Kidney epithelial cell (primary cell): ENCODE data around the gene MAD1L1. TPM values are rescaled to one million over a fixed set of nuclear protein-coding genes. Genes with fewer than 3 reads are reported as not detected.

Source experiments
- DNase-seq: peaks from one replicate; pipeline ENCODE4 v3.0.0-alpha.2; 2010; ENCODE audit warnings: low read depth
- H3K27me3 ChIP-seq: 2 replicates; pipeline ENCODE4 v1.6.0; 2011; ENCODE audit warnings: low read length; ENCODE audit not compliant: control insufficient read depth, insufficient read depth
- H3K36me3 ChIP-seq: 2 replicates; pipeline ENCODE4 v1.5.1; 2011; ENCODE audit warnings: low read length; ENCODE audit not compliant: control insufficient read depth, insufficient read depth
- H3K4me3 ChIP-seq: 2 replicates; pipeline ENCODE4 v1.5.1; 2011; ENCODE audit warnings: low read depth, mild to moderate bottlenecking, control low read depth, low read length
- total RNA-seq: library from RNA; depleted of rRNA; stranded (reverse); fragments of >200 nt; gene quantifications from 2 replicates; pipeline ENCODE4 v1.2.3, GENCODE V29; 2015
- TF ChIP-seq, protein P1 (sequence below): IDR thresholded peaks from 2 replicates; pipeline ENCODE4 v1.5.1; 2011; ENCODE audit warnings: mild to moderate bottlenecking, moderate library complexity, low read length, control low read depth, inconsistent platforms; ENCODE audit not compliant: insufficient read depth, poor library complexity, severe bottlenecking

Gene MAD1L1
- total RNA-seq, 1 donor from 2014 or later, result 61.2 TPM

DNA sequence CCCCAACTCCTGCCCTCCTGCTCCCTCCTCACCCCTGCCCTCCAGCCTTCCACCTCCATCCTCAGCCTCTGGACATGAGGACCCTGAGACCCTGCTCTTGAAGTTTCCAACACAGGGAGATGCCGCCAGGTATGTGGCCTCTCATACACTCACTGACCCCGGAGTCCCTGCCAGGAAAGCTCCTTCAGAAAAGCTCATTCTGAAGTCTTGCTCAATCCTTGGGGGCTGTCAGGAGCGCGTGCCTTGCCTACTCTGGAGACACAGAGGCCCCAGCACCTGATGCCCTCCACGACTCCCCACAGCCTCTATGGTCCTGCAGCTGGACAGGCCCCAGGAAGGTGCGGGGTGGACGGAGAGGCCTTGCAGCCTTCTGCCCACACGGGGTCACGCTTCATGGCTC, 20.3 kb upstream of the MAD1L1 start:
- Histone ChIP-seq H3K4me3 (no peak overlapping the region), H3K36me3 (no peaks in the 10 kb centered on the region), H3K27me3 (no peaks in the 10 kb centered on the region)
- TF ChIP-seq, protein P1, sequence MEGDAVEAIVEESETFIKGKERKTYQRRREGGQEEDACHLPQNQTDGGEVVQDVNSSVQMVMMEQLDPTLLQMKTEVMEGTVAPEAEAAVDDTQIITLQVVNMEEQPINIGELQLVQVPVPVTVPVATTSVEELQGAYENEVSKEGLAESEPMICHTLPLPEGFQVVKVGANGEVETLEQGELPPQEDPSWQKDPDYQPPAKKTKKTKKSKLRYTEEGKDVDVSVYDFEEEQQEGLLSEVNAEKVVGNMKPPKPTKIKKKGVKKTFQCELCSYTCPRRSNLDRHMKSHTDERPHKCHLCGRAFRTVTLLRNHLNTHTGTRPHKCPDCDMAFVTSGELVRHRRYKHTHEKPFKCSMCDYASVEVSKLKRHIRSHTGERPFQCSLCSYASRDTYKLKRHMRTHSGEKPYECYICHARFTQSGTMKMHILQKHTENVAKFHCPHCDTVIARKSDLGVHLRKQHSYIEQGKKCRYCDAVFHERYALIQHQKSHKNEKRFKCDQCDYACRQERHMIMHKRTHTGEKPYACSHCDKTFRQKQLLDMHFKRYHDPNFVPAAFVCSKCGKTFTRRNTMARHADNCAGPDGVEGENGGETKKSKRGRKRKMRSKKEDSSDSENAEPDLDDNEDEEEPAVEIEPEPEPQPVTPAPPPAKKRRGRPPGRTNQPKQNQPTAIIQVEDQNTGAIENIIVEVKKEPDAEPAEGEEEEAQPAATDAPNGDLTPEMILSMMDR, result no peak
- no peak for DNase-seq

DNA sequence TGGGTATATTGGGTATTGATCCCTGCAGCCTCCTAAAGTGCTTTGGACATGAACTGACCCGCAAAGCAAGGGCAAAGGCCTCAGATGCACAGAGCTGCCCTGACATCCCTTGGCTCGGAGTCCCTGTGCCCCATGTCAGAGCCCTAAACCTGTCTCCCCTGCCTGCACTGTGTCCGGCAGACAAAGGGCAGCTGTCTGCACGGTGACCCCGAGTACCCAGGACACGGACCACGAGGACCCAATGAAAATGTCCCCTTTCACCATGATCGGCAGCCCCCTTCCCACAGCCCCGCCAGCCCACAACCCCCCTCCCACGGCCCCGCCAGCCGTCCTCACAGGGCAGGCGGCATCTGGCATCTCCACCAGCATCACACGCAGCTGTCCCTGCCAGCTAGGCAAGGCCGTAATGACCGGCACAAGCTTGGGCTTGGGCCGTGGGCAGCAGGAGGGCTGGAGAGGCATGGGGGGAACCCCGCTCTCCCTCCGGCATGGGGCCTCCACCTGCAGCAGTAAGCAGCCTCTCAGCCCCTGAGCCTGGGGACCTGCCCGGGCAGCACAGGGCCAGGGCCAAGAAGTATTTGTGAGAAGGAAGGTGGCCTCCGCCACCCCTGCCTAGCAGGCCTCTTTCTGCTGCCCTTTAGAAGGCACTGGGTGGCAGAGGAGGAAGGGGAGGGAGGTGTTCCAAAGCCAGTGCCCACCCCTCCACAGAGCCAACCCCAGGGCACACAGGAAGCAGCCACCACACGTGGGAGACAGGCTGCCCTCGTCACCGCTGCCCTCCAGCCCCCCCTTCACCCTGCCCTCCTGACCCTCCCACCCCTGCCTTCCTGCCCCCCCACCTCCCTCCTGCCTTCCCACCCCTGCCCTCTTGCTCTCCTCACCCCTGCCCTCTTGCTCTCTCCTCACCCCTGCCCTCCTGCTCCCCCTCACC, 19.4 kb upstream of the MAD1L1 start:
- no peaks in the 10 kb centered on the region for H3K27me3 ChIP-seq
- no peak for DNase-seq
- H3K4me3 ChIP-seq, result no peak overlapping the region
- no peaks in the 10 kb centered on the region for H3K36me3 ChIP-seq
- TF ChIP-seq, protein P1, result no peak

DNA sequence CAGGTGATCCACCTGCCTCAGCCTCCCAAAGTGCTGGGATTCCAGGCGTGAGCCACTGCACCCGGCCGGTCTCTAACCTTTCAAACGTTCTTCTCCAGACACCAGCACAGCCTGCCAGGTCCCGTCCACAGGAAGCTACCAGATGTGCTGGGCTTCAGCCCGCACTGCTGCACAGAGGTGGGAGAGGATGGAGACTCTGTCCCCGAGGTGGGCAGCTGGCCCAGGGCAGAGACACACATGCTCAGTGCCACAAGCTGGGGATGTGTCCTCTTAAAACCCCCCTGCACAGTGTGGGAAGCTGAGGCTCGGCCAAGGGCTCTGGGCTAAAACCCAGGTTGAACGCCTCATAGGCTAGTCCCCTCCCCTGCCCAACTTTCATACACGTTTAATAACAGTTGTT, 18.6 kb upstream of the MAD1L1 start:
- DNase-seq, result no peak
- no peaks in the 10 kb centered on the region for H3K36me3 ChIP-seq
- no peak overlapping the region for H3K4me3 ChIP-seq
- no peaks in the 10 kb centered on the region for H3K27me3 ChIP-seq
- TF ChIP-seq, protein P1, result no peak

DNA sequence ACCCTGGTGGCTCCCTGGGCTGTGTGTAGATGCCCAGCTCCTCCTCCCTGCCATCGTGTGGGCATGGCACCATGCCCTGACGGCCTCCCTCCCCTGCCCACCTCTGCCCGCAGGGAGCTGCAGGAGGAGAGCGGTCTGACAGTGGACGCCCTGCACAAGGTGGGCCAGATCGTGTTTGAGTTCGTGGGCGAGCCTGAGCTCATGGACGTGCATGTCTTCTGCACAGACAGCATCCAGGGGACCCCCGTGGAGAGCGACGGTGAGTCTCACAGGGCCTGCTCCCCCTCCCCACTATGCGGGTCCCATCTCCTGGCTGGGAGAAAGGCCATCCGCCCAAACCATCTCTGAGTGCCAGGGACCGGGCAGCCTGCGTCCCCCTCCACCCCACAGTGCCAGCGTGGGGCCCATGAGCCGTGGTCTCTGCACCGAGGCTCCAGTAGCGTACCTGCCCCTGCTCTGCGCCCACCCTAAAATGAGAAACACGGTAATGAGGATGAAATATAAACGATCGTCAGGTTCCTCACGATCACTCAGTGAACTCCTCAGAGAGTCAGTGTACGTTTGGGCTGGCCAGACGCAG, 17.1 kb upstream of the MAD1L1 start:
- H3K36me3 ChIP-seq, result no peaks in the 10 kb centered on the region
- TF ChIP-seq, protein P1, result no peak

DNA sequence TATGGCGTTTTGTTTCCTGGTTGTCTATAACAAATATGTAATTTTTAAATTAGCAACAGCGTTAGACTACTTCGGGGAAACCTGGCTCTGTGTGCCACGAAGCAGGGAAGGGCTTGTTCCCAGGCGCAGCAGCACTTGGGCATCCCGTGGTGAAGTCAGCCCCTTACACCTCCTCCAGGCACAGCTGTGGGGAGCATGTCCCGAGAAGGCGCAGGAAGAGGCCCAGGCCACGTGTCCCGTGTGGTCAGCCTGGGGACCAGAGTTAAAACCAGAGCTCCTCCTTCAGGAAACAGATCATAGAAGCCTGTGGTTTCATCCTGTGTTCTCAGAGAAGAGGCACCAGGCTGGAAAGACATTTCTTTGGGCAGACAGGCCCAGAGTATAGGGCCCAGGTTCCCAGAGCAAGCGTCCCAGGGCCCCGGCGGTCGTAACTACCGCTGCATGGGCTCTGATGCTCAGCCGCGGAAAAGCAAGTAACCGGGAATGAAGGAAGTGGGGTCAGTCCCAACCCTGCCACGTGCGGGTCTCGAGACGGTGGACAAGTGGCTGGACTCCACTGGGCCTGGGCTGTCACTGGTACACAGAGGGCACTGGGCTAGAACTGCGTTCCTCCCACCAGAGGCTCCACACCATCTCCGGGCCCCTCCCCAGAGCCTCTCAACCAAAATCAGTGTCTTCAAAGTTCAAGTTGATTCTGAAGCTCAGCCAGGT, 16.4 kb upstream of the MAD1L1 start:
- TF ChIP-seq, protein P1, result no peak
- H3K4me3 ChIP-seq, result no peak overlapping the region
- H3K27me3 ChIP-seq, result no peaks in the 10 kb centered on the region
- H3K36me3 ChIP-seq, result no peaks in the 10 kb centered on the region
- DNase-seq, result no peak

More for the DNA sequence above, 17.1 kb upstream of the MAD1L1 start:
- no peaks in the 10 kb centered on the region for H3K27me3 ChIP-seq
- DNase-seq, result no peak
- no peak overlapping the region for H3K4me3 ChIP-seq
